Hippocampal formation (tissue), 2 donors: ENCODE results near the gene LPXN.
"Not testable (repeated sequence)": the region's sequence is repeated elsewhere in the genome, so short reads cannot be mapped to it uniquely, and the experiment has no call there.

Experiments
- DNase-seq, 2 donors: peaks; one replicate each; lab custom pipeline; 2025; lab: John Stamatoyannopoulos, UW

The LPXN gene

GRCh38 chr11:58579192-58580129 is 3.8 kb upstream of the LPXN start:
- peak; percentile 86 to 96 for DNase-seq

GRCh38 chr11:58578635-58579191 is 3.1 kb upstream of the LPXN start, which contains the start of gene ZFP91:
Gene ZFP91 (plus strand): TSS chr11:58579063. CDS start chr11:58579282, 219 bp downstream.
- peak; percentile 95 to 96 for DNase-seq

GRCh38 chr11:58578136-58578634 is 2.5 kb upstream of the LPXN start:
- DNase-seq: peak; percentile 92 to 99

- no peak for DNase-seq
These were observed 2.0 kb upstream of the LPXN start for GRCh38 chr11:58577555-58578135.

- DNase-seq: peak in 1 of 2 donors; percentile 68
These were observed 1.3 kb upstream of the LPXN start for GRCh38 chr11:58576887-58577471.

GRCh38 chr11:58574881-58575280 is 775 bp downstream of the LPXN start:
- no peak for DNase-seq

- DNase-seq: no peak
These were observed 2.1 kb downstream of the LPXN start for GRCh38 chr11:58573451-58574104.

- DNase-seq: not testable (repeated sequence)
These were observed 2.8 kb downstream of the LPXN start for GRCh38 chr11:58572906-58573305.

- no peak for DNase-seq
These were observed 7.7 kb downstream of the LPXN start for GRCh38 chr11:58567889-58568512.

GRCh38 chr11:58564231-58564630 is 11.4 kb downstream of the LPXN start:
- no peak for DNase-seq

- DNase-seq: no peak
These were observed 13.3 kb downstream of the LPXN start for GRCh38 chr11:58562375-58562800.

GRCh38 chr11:58561394-58562098 is 14.1 kb downstream of the LPXN start:
- no peak for DNase-seq

- DNase-seq: no peak
These were observed 14.8 kb downstream of the LPXN start for GRCh38 chr11:58560842-58561241.

GRCh38 chr11:58549644-58550043 is 26.0 kb downstream of the LPXN start:
- DNase-seq: no peak

GRCh38 chr11:58546841-58547240 is 28.8 kb downstream of the LPXN start:
- DNase-seq: no peak

- no peak for DNase-seq
These were observed 43.8 kb downstream of the LPXN start for GRCh38 chr11:58531865-58532341.

GRCh38 chr11:58530236-58530635 is 45.4 kb downstream of the LPXN start:
- no peak for DNase-seq

- no peak for DNase-seq
These were observed 48.2 kb downstream of the LPXN start for GRCh38 chr11:58527429-58527828.

- no peak for DNase-seq
These were observed 48.9 kb downstream of the LPXN start for GRCh38 chr11:58526721-58527120.

GRCh38 chr11:58525037-58525614 is 50.5 kb downstream of the LPXN start:
- peak; percentile 3 to 56 for DNase-seq
